ENCODE results near the gene POLR2C.

GRCh38 chr16:57445510-57445909 is 17.0 kb upstream of the POLR2C start:
- TF ChIP-seq CTCF (conservative IDR thresholded peaks at IDR 0.05; ENCODE audit: low read depth, low read length) (no peak), EZH2 (IDR thresholded peaks at IDR 0.05; ENCODE audit: borderline replicate concordance, low read depth, low read length, poor library complexity, severe bottlenecking) (no peak)

Measured in A673 (cell line).